Measurements from ENCODE around the gene FKRP. TPM values are rescaled to one million over a fixed set of nuclear protein-coding genes. Genes with fewer than 3 reads are reported as not detected.
"Not testable (repeated sequence)": the region's sequence is repeated elsewhere in the genome, so short reads cannot be mapped to it uniquely, and the experiment has no call there.

Gene FKRP
- total RNA-seq, 2 experiments from 2014 or later = 12.1 to 16.2 TPM

- H3K4me1 Mint-ChIP-seq = no peaks in the 10 kb centered on the region
- H3K9me3 Mint-ChIP-seq (ENCODE audit: low read depth) = no peaks in the 10 kb centered on the region
- CTCF ChIA-PET = interaction anchor here (0.6 to 0.7 kb wide), 2 partner anchors 944 to 1877 kb away, joined by 3 to 4 read pairs; no protein-coding TSS in a partner anchor
- POLR2A ChIA-PET = no interaction called here
- no peak overlapping the region for H3K27ac Mint-ChIP-seq
- DNase-seq (no peak), ATAC-seq (no peak)
- no peaks in the 10 kb centered on the region for H3K27me3 Mint-ChIP-seq
- peaks cover 4% of the 10 kb centered on the region for H3K36me3 Mint-ChIP-seq (ENCODE audit: low read depth)
- intact Hi-C loops (cut with DNase I, micrococcal nuclease) = no loop called here
- H3K4me3 Mint-ChIP-seq = no peak overlapping the region
These were observed 14.5 kb downstream of the FKRP start for GRCh38 chr19:46760363-46760762.

GRCh38 chr19:46760897-46761296, 15.0 kb downstream of the FKRP start:
- H3K27ac Mint-ChIP-seq; POLR2A ChIA-PET; H3K27me3 Mint-ChIP-seq; intact Hi-C loops (cut with DNase I, micrococcal nuclease); H3K4me1 Mint-ChIP-seq; DNase-seq; H3K4me3 Mint-ChIP-seq; H3K36me3 Mint-ChIP-seq (ENCODE audit: low read depth); H3K9me3 Mint-ChIP-seq (ENCODE audit: low read depth); ATAC-seq: not testable (repeated sequence)
- CTCF ChIA-PET = interaction anchor here (0.6 to 0.7 kb wide), 2 partner anchors 944 to 1878 kb away, joined by 3 to 4 read pairs; no protein-coding TSS in a partner anchor

- H3K4me3 Mint-ChIP-seq = no peak overlapping the region
- CTCF ChIA-PET = no interaction called here
These were observed 15.6 kb downstream of the FKRP start for GRCh38 chr19:46761418-46761831.

GRCh38 chr19:46762245-46762890, 16.5 kb downstream of the FKRP start:
- Mint-ChIP-seq H3K9me3 (ENCODE audit: low read depth) (no peaks in the 10 kb centered on the region), H3K36me3 (ENCODE audit: low read depth) (no peaks in the 10 kb centered on the region), H3K27ac (no peak overlapping the region), H3K4me3 (no peak overlapping the region), H3K4me1 (no peaks in the 10 kb centered on the region), H3K27me3 (no peaks in the 10 kb centered on the region)
- POLR2A ChIA-PET = no interaction called here
- CTCF ChIA-PET = no interaction called here
- intact Hi-C loops (cut with DNase I, micrococcal nuclease) = no loop called here
- DNase-seq (no peak), ATAC-seq (no peak)

More at GRCh38 chr19:46761418-46761831, 15.6 kb downstream of the FKRP start:
- POLR2A ChIA-PET = no interaction called here
- Mint-ChIP-seq H3K27ac (no peak overlapping the region), H3K36me3 (ENCODE audit: low read depth) (peaks cover 3% of the 10 kb centered on the region), H3K4me1 (no peaks in the 10 kb centered on the region), H3K9me3 (ENCODE audit: low read depth) (no peaks in the 10 kb centered on the region), H3K27me3 (no peaks in the 10 kb centered on the region)
- intact Hi-C loops (cut with DNase I, micrococcal nuclease) = no loop called here
- ATAC-seq = no peak
- DNase-seq = no peak

- no peak overlapping the region for H3K4me3 Mint-ChIP-seq
- H3K36me3 Mint-ChIP-seq (ENCODE audit: low read depth) = no peaks in the 10 kb centered on the region
- H3K27ac Mint-ChIP-seq = no peak overlapping the region
- H3K27me3 Mint-ChIP-seq = no peaks in the 10 kb centered on the region
- DNase-seq (no peak), ATAC-seq (no peak)
- POLR2A ChIA-PET = interaction anchor here (0.6 kb wide), 1 partner anchor 11 kb away, joined by 4 read pairs; no protein-coding TSS in a partner anchor
- no peaks in the 10 kb centered on the region for H3K4me1 Mint-ChIP-seq
- no peaks in the 10 kb centered on the region for H3K9me3 Mint-ChIP-seq (ENCODE audit: low read depth)
- CTCF ChIA-PET = interaction anchor here (0.7 to 3.5 kb wide), 3 partner anchors 11 to 76 kb away, joined by 3 to 43 read pairs (median 8); no protein-coding TSS in a partner anchor
- intact Hi-C loops (cut with DNase I, micrococcal nuclease) = loop anchor here in 1 of 2 experiments (5.0 kb wide), 1 partner anchor 238 kb away; no protein-coding TSS in a partner anchor
These were observed 19.0 kb downstream of the FKRP start for GRCh38 chr19:46764817-46765291.

- no peaks in the 10 kb centered on the region for H3K27me3 Mint-ChIP-seq
- H3K4me3 Mint-ChIP-seq = no peak overlapping the region
- peak; percentile 78 for DNase-seq
- ChIA-PET POLR2A (interaction anchor here (0.9 to 1.2 kb wide), 2 partner anchors 12 to 14 kb away, joined by 3 read pairs; no protein-coding TSS in a partner anchor), CTCF (interaction anchor here (0.5 to 3.5 kb wide), 26 partner anchors 9 to 366 kb away, joined by 3 to 43 read pairs (median 3); no protein-coding TSS in a partner anchor)
- peaks cover 4% of the 10 kb centered on the region for H3K36me3 Mint-ChIP-seq (ENCODE audit: low read depth)
- ATAC-seq = peak; percentile 92
- H3K27ac Mint-ChIP-seq = no peak overlapping the region
- no peaks in the 10 kb centered on the region for H3K4me1 Mint-ChIP-seq
- H3K9me3 Mint-ChIP-seq (ENCODE audit: low read depth) = no peaks in the 10 kb centered on the region
- intact Hi-C loops (cut with DNase I, micrococcal nuclease) = loop anchor here in 1 of 2 experiments (5.0 kb wide), 1 partner anchor 239 kb away; no protein-coding TSS in a partner anchor
These were observed 20.9 kb downstream of the FKRP start for GRCh38 chr19:46766569-46767317.

GRCh38 chr19:46768746-46769145, 22.9 kb downstream of the FKRP start:
- CTCF ChIA-PET = interaction anchor here (0.6 to 1.8 kb wide), 2 partner anchors 11 to 63 kb away, joined by 3 to 5 read pairs; no protein-coding TSS in a partner anchor
- ATAC-seq; POLR2A ChIA-PET; DNase-seq; H3K27me3 Mint-ChIP-seq; H3K4me3 Mint-ChIP-seq; H3K27ac Mint-ChIP-seq; H3K4me1 Mint-ChIP-seq; H3K36me3 Mint-ChIP-seq (ENCODE audit: low read depth); H3K9me3 Mint-ChIP-seq (ENCODE audit: low read depth): not testable (repeated sequence)
- intact Hi-C loops (cut with DNase I, micrococcal nuclease) = loop anchor here in 1 of 2 experiments (5.0 kb wide), 1 partner anchor 241 kb away; no protein-coding TSS in a partner anchor

GRCh38 chr19:46772170-46773017, 26.5 kb downstream of the FKRP start:
- Mint-ChIP-seq H3K27ac (no peak overlapping the region), H3K36me3 (ENCODE audit: low read depth) (peaks cover 36% of the 10 kb centered on the region), H3K9me3 (ENCODE audit: low read depth) (no peaks in the 10 kb centered on the region), H3K27me3 (no peaks in the 10 kb centered on the region), H3K4me3 (no peak overlapping the region), H3K4me1 (no peaks in the 10 kb centered on the region)
- ATAC-seq (no peak), DNase-seq (peak; percentile 24)
- CTCF ChIA-PET = interaction anchor here (0.6 to 1.4 kb wide), 3 partner anchors 10 to 219 kb away, joined by 3 to 5 read pairs (median 3); no protein-coding TSS in a partner anchor
- intact Hi-C loops (cut with DNase I, micrococcal nuclease) = no loop called here
- POLR2A ChIA-PET = interaction anchor here (0.7 to 0.9 kb wide), 2 partner anchors 15 to 35 kb away, joined by 3 read pairs; no protein-coding TSS in a partner anchor

GRCh38 chr19:46773018-46773399, 27.2 kb downstream of the FKRP start:
- intact Hi-C loops (cut with DNase I, micrococcal nuclease) = no loop called here
- ChIA-PET CTCF (interaction anchor here (1.4 kb wide), 1 partner anchor 19 kb away, joined by 3 read pairs; no protein-coding TSS in a partner anchor), POLR2A (interaction anchor here (0.7 kb wide), 1 partner anchor 36 kb away, joined by 3 read pairs; no protein-coding TSS in a partner anchor)

GRCh38 chr19:46775642-46776258, 29.9 kb downstream of the FKRP start:
- DNase-seq (no peak), ATAC-seq (no peak)
- H3K4me3 Mint-ChIP-seq = no peak overlapping the region
- peaks cover 58% of the 10 kb centered on the region for H3K36me3 Mint-ChIP-seq (ENCODE audit: low read depth)
- CTCF ChIA-PET = interaction anchor here (0.6 to 1.1 kb wide), 3 partner anchors 9 to 65 kb away, joined by 3 read pairs; partner anchors contain the start of gene SLC1A5
- H3K27ac Mint-ChIP-seq = no peak overlapping the region
- intact Hi-C loops (cut with DNase I, micrococcal nuclease) = no loop called here
- peaks cover 2% of the 10 kb centered on the region for H3K4me1 Mint-ChIP-seq
- H3K9me3 Mint-ChIP-seq (ENCODE audit: low read depth) = no peaks in the 10 kb centered on the region
- POLR2A ChIA-PET = interaction anchor here (0.7 to 1.7 kb wide), 2 partner anchors 9 to 11 kb away, joined by 4 to 7 read pairs; no protein-coding TSS in a partner anchor
- H3K27me3 Mint-ChIP-seq = no peaks in the 10 kb centered on the region

More at GRCh38 chr19:46773018-46773399, 27.2 kb downstream of the FKRP start:
- Mint-ChIP-seq H3K27me3 (no peaks in the 10 kb centered on the region), H3K4me3 (no peak overlapping the region), H3K36me3 (ENCODE audit: low read depth) (peaks cover 41% of the 10 kb centered on the region), H3K9me3 (ENCODE audit: low read depth) (no peaks in the 10 kb centered on the region), H3K27ac (peak overlapping the region; percentile 37), H3K4me1 (no peaks in the 10 kb centered on the region)
- no peak for ATAC-seq
- no peak for DNase-seq
